NT2/D1 (cell line): ENCODE results near the gene MAP2K4.

ENCODE experiments used
- SUZ12 ChIP-seq: IDR thresholded peaks from 2 replicates; pipeline ENCODE4 v1.6.1; 2011; ENCODE audit not compliant: insufficient read length, insufficient read depth; ENCODE audit errors: extremely low read depth
- YY1 ChIP-seq: IDR thresholded peaks from 2 replicates; pipeline ENCODE4 v1.6.1; 2011; ENCODE audit not compliant: insufficient read length, insufficient read depth
- ZNF274 ChIP-seq: IDR thresholded peaks from 2 replicates; pipeline ENCODE4 v1.6.1; 2011; ENCODE audit warnings: mild to moderate bottlenecking, low read depth, low read length

GRCh38 chr17:12050646-12051225, 30.1 kb downstream of the MAP2K4 start:
- TF ChIP-seq SUZ12 (no peak), YY1 (no peak), ZNF274 (no peak)
